SK-N-MC (cell line): ENCODE results near the gene PRKAR2A.

Source experiments
- EZH2 ChIP-seq: fragments of 200-600 bp; sonication (generic); IDR thresholded peaks from one replicate; pipeline ENCODE4 v1.6.1; 2017; ENCODE audit warnings: antibody characterized with exemption
- FOXP2 ChIP-seq: optimal IDR thresholded peaks from 2 replicates; pipeline ENCODE3; 2011; ENCODE audit warnings: mild to moderate bottlenecking, moderate library complexity; ENCODE audit not compliant: insufficient read depth; ENCODE audit errors: extremely low read length, control extremely low read depth
- POLR2AphosphoS5 ChIP-seq: IDR thresholded peaks from 2 replicates; pipeline ENCODE4 v1.6.1; 2012; ENCODE audit warnings: mild to moderate bottlenecking, low read depth, low read length, borderline replicate concordance

GRCh38 chr3:48723725-48724124 is 123.9 kb downstream of the PRKAR2A start:
- TF ChIP-seq POLR2AphosphoS5 (no peak), EZH2 (no peak), FOXP2 (no peak)
